H1 (cell line): ENCODE data around the gene RAP1A. TPM values are rescaled to one million over a fixed set of nuclear protein-coding genes. Genes with fewer than 3 reads are reported as not detected.

Source experiments
- CTCF ChIA-PET: fragments of 300-600 bp; sonication (Branson Sonifier 250); formaldehyde crosslinking; loops from one replicate; lab custom pipeline; 2021; ENCODE audit not compliant: partially characterized antibody; lab: Charles Lee
- POLR2A ChIA-PET: fragments of 300-600 bp; sonication (Branson Sonifier 250); formaldehyde crosslinking; loops from one replicate; lab custom pipeline; 2021; ENCODE audit warnings: inconsistent platforms; ENCODE audit not compliant: partially characterized antibody; lab: Charles Lee
- DNase-seq, 2 experiments: peaks; one replicate each; pipeline versions ENCODE4 v3.0.0 to v3.0.0-alpha.2; 2010 to 2022; ENCODE audit warnings: low spot score in 2 of 2, low read depth in 1 of 2, mixed read lengths in 1 of 2
- FAIRE-seq: peaks from 2 replicates; lab custom pipeline; 2011; peaks lifted over from hg19 to GRCh38; lab: Jason Lieb, UNC
- H2AFZ ChIP-seq: 2 replicates; pipeline ENCODE4 v1.8.1; 2012; ENCODE audit warnings: low read length, inconsistent platforms
- H2AK5ac ChIP-seq: 2 replicates; pipeline ENCODE4 v1.6.1; 2013; ENCODE audit warnings: low read depth, low read length
- H2BK120ac ChIP-seq: replicated peaks from 2 replicates; pipeline ENCODE3; 2013; ENCODE audit warnings: low read depth, low read length, inconsistent platforms
- H2BK12ac ChIP-seq: 2 replicates; pipeline ENCODE4 v1.6.1; 2013; ENCODE audit warnings: low read depth, low read length
- H2BK15ac ChIP-seq: 2 replicates; pipeline ENCODE4 v1.6.1; 2013; ENCODE audit warnings: low read length
- H2BK20ac ChIP-seq: 2 replicates; pipeline ENCODE4 v1.6.1; 2013; ENCODE audit warnings: low read length
- H2BK5ac ChIP-seq: 2 replicates; pipeline ENCODE4 v1.6.1; 2013; ENCODE audit warnings: low read depth, low read length
- H3K14ac ChIP-seq: 2 replicates; pipeline ENCODE4 v1.6.1; 2013; ENCODE audit warnings: inconsistent platforms; ENCODE audit not compliant: insufficient read length
- H3K18ac ChIP-seq: 2 replicates; pipeline ENCODE4 v1.6.1; 2013; ENCODE audit warnings: low read length; ENCODE audit errors: extremely low read depth
- H3K23ac ChIP-seq: 2 replicates; pipeline ENCODE4 v1.6.1; 2013; ENCODE audit warnings: inconsistent platforms; ENCODE audit not compliant: insufficient read length
- H3K23me2 ChIP-seq: 2 replicates; pipeline ENCODE4 v1.6.1; 2013; ENCODE audit warnings: low read depth, low read length
- H3K27ac ChIP-seq: 2 replicates; pipeline ENCODE4 v1.6.1; 2011; ENCODE audit warnings: low read depth, low read length, inconsistent platforms
- H3K27me3 ChIP-seq, 4 experiments: replicated peaks in 1 of 4; 1 replicate in 1 of 4; 2 replicates in 3 of 4; pipeline versions ENCODE4 v1.6.1 to v1.8.1; 2011 to 2013; ENCODE audit warnings: low read length in 3 of 4, mild to moderate bottlenecking in 3 of 4, inconsistent platforms in 2 of 4, mixed read lengths in 2 of 4, moderate library complexity in 1 of 4; ENCODE audit not compliant: control insufficient read depth in 3 of 4, insufficient read depth in 3 of 4; ENCODE audit errors: extremely low read depth in 1 of 4
- H3K36me3 ChIP-seq, 4 experiments: 2 replicates each; pipeline versions ENCODE4 v1.6.1 to v1.8.1; 2011 to 2013; ENCODE audit warnings: mild to moderate bottlenecking in 4 of 4, low read length in 3 of 4, moderate library complexity in 2 of 4, control low read depth in 1 of 4, inconsistent platforms in 1 of 4; ENCODE audit not compliant: insufficient read depth in 4 of 4, control insufficient read depth in 2 of 4
- H3K4ac ChIP-seq: replicated peaks from 2 replicates; pipeline ENCODE3; 2013; ENCODE audit warnings: low read length, low read depth, mixed read lengths, inconsistent platforms; ENCODE audit not compliant: insufficient read length
- H3K4me1 ChIP-seq, 4 experiments: replicated peaks in 1 of 4; 1 replicate in 1 of 4; 2 replicates in 3 of 4; pipeline versions ENCODE4 v1.6.1 to v1.8.1; 2011 to 2013; ENCODE audit warnings: low read length in 3 of 4, inconsistent platforms in 2 of 4, mixed read lengths in 1 of 4; ENCODE audit not compliant: insufficient read depth in 4 of 4, control insufficient read depth in 3 of 4
- H3K4me2 ChIP-seq, 2 experiments: 2 replicates each; pipeline versions ENCODE4 v1.6.1 to v1.8.1; 2011 to 2013; ENCODE audit warnings: low read depth in 2 of 2, low read length in 2 of 2, control low read depth in 1 of 2, inconsistent platforms in 1 of 2, mild to moderate bottlenecking in 1 of 2; ENCODE audit not compliant: insufficient read depth in 1 of 2
- H3K4me3 ChIP-seq, 4 experiments: fragments of 200-600, 300-600 bp in 1 of 4; sonication (generic), shearing (Covaris generic), sonication (Bioruptor Twin) in 1 of 4; 2 replicates each; pipeline versions ENCODE4 v1.5.1 to v1.8.1; 2011 to 2016; ENCODE audit warnings: low read length in 4 of 4, low read depth in 3 of 4, control low read depth in 2 of 4, inconsistent platforms in 2 of 4, mild to moderate bottlenecking in 2 of 4, mixed read lengths in 1 of 4, moderate library complexity in 1 of 4; ENCODE audit not compliant: insufficient read depth in 2 of 4; ENCODE audit errors: extremely low read depth in 1 of 4
- H3K56ac ChIP-seq: replicated peaks from 2 replicates; pipeline ENCODE3; 2013; ENCODE audit warnings: low read depth, mild to moderate bottlenecking, mixed read lengths, low read length, inconsistent platforms; ENCODE audit not compliant: insufficient read length
- H3K79me1 ChIP-seq: 2 replicates; pipeline ENCODE4 v1.6.1; 2013; ENCODE audit warnings: low read depth, low read length, control low read depth
- H3K79me2 ChIP-seq, 2 experiments: 2 replicates each; pipeline versions ENCODE4 v1.6.1 to v1.8.1; 2012 to 2013; ENCODE audit warnings: low read length in 2 of 2, mild to moderate bottlenecking in 2 of 2, inconsistent platforms in 1 of 2; ENCODE audit not compliant: insufficient read depth in 2 of 2, control insufficient read depth in 1 of 2
- H3K9ac ChIP-seq, 4 experiments: replicated peaks in 1 of 4; 1 replicate in 1 of 4; 2 replicates in 3 of 4; pipeline versions ENCODE4 v1.6.1 to v1.8.1; 2011 to 2013; ENCODE audit warnings: low read depth in 3 of 4, low read length in 3 of 4, control low read depth in 2 of 4, mild to moderate bottlenecking in 2 of 4, moderate library complexity in 2 of 4, inconsistent platforms in 1 of 4; ENCODE audit errors: extremely low read depth in 1 of 4
- H3K9me3 ChIP-seq, 2 experiments: 2 replicates each; pipeline versions ENCODE4 v1.6.1 to v1.8.1; 2012 to 2013; ENCODE audit warnings: mild to moderate bottlenecking in 2 of 2, moderate library complexity in 2 of 2, control low read depth in 1 of 2, inconsistent platforms in 1 of 2, low read depth in 1 of 2, low read length in 1 of 2, mixed read lengths in 1 of 2; ENCODE audit not compliant: insufficient read depth in 2 of 2
- H4K20me1 ChIP-seq, 2 experiments: replicated peaks in 1 of 2; 2 replicates each; pipeline versions ENCODE3 to v1.8.1; 2011 to 2013; ENCODE audit warnings: inconsistent platforms in 2 of 2, low read length in 2 of 2, mild to moderate bottlenecking in 1 of 2; ENCODE audit not compliant: insufficient read depth in 2 of 2, control insufficient read depth in 1 of 2
- H4K5ac ChIP-seq: 2 replicates; pipeline ENCODE4 v1.6.1; 2013; ENCODE audit warnings: low read length, low read depth, mixed read lengths, inconsistent platforms; ENCODE audit not compliant: insufficient read length
- H4K8ac ChIP-seq: 2 replicates; pipeline ENCODE4 v1.8.0; 2013; ENCODE audit warnings: mild to moderate bottlenecking, moderate library complexity, low read length, inconsistent platforms; ENCODE audit not compliant: insufficient read depth; ENCODE audit errors: extremely low read depth
- H4K91ac ChIP-seq: replicated peaks from 2 replicates; pipeline ENCODE3; 2013; ENCODE audit warnings: low read length, mixed read lengths, inconsistent platforms; ENCODE audit not compliant: insufficient read length
- EP300 ChIP-seq, 2 experiments: IDR thresholded peaks; 1 replicate in 1 of 2; 2 replicates in 1 of 2; pipeline ENCODE4 v1.6.1; 2011 to 2012; ENCODE audit warnings: low read depth in 2 of 2, low read length in 2 of 2, mild to moderate bottlenecking in 2 of 2, borderline replicate concordance in 1 of 2, inconsistent platforms in 1 of 2, moderate library complexity in 1 of 2
- EZH2 ChIP-seq: fragments of 200-600 bp; sonication (generic); IDR thresholded peaks from 2 replicates; pipeline ENCODE4 v1.7.1; 2012; ENCODE audit warnings: low read depth, mild to moderate bottlenecking, moderate library complexity, low read length, inconsistent platforms; ENCODE audit not compliant: severe bottlenecking
- WGBS, 2 experiments: shearing (Covaris generic) in 1 of 2; methylation state at CpG; one replicate each; pipeline versions ENCODE4 v1.1.6 to v1.1.7; 2013 to 2015; ENCODE audit warnings: low lambda C conversion rate in 2 of 2, mixed read lengths in 2 of 2, inconsistent platforms in 1 of 2, low coverage in 1 of 2, missing lambda C conversion rate in 1 of 2; ENCODE audit not compliant: insufficient replicate concordance in 2 of 2, insufficient coverage in 1 of 2, insufficient read length in 1 of 2; ENCODE audit errors: extremely low coverage in 1 of 2, missing lambda C conversion rate in 1 of 2; 5-methylcytosine and 5-hydroxymethylcytosine counted together
- polyA plus RNA-seq, 7 experiments: library from polyadenylated mRNA; depleted of rRNA in 3 of 7; stranded (reverse) in 5 of 7; unstranded in 2 of 7; fragments of >200 nt in 5 of 7; fragments of 200-250 nt in 2 of 7; gene quantifications; 1 replicate in 5 of 7; 2 replicates in 1 of 7; 4 replicates in 1 of 7; pipeline versions ENCODE4 v1.2.1 to v1.2.3, GENCODE V29; 2011 to 2013; ENCODE audit warnings: missing spikeins in 2 of 7, mixed read lengths in 2 of 7
- total RNA-seq: library from RNA; stranded (reverse); fragmentation: NEBNext Ultra II Directional; extraction: Animal tissue kit (Norgen Biotek cat#: 25700); gene quantifications from 2 replicates; pipeline ENCODE4 v1.2.1, GENCODE V29; 2021

Gene RAP1A
- total and polyA plus RNA-seq, 2 of the 8 experiments (the other 6 are each of a cell fraction or from before 2014, with no cell fraction given): 10.9 to 35.8 TPM

GRCh38 chr1:111615870-111616715 is 3.5 kb upstream of the RAP1A start:
- H3K9ac ChIP-seq: no peak overlapping the region
- H3K27ac ChIP-seq: no peak overlapping the region
- H3K14ac ChIP-seq: no peak overlapping the region
- H2BK5ac ChIP-seq: no peak overlapping the region
- H2AFZ ChIP-seq: 0 out of 2 replicates have a peak overlapping the region, but pooled peaks have one; percentile 36
- no peak overlapping the region for H4K8ac ChIP-seq
- DNase-seq (no peak), FAIRE-seq (no peak)
- no peak overlapping the region for H4K91ac ChIP-seq
- H3K4ac ChIP-seq: no peak overlapping the region
- no peak overlapping the region for H2BK120ac ChIP-seq
- no peak overlapping the region for H3K23ac ChIP-seq
- no peaks in the 10 kb centered on the region; the same call in 1 of the 2 replicates for H3K79me1 ChIP-seq
- no peaks in the 10 kb centered on the region for H3K9me3 ChIP-seq
- H3K4me2 ChIP-seq: no peak overlapping the region
- no peak overlapping the region for H2BK12ac ChIP-seq
- H2BK15ac ChIP-seq: no peak overlapping the region
- no peak overlapping the region for H3K56ac ChIP-seq
- WGBS, 2 experiments: 92% methylated on average over 3 of the region's 3 CpGs; no CpG with 5 or more reads in 1 of the 2 experiments
- H3K4me3 ChIP-seq: no peak overlapping the region
- POLR2A ChIA-PET: interaction anchor here (0.6 kb wide), 1 partner anchor 24 kb away, joined by 3 read pairs; no protein-coding TSS in a partner anchor
- TF ChIP-seq EP300 (IDR thresholded peaks at IDR 0.05; ENCODE audit: borderline replicate concordance in 1 of 2, low read depth in 2 of 2, low read length in 2 of 2) (no peak), EZH2 (no peak)
- peaks cover 0 to 8% of the 10 kb centered on the region in 2 experiments; a peak in 3 of 4 replicates for H3K79me2 ChIP-seq
- H3K18ac ChIP-seq: no peak overlapping the region
- no peaks in the 10 kb centered on the region for H3K27me3 ChIP-seq
- no peak overlapping the region for H2AK5ac ChIP-seq
- no peak overlapping the region for H4K5ac ChIP-seq
- CTCF ChIA-PET: interaction anchor here (0.6 to 2.0 kb wide), 3 partner anchors 108 to 641 kb away, joined by 3 to 10 read pairs (median 3); no protein-coding TSS in a partner anchor
- no peak overlapping the region for H2BK20ac ChIP-seq
- H3K4me1 ChIP-seq: peaks cover 0 to 5% (median 2%) of the 10 kb centered on the region in 4 experiments; a peak in 4 of 7 replicates
- H3K23me2 ChIP-seq: peaks cover 7% of the 10 kb centered on the region
- H3K36me3 ChIP-seq: no peaks in the 10 kb centered on the region
- H4K20me1 ChIP-seq: no peaks in the 10 kb centered on the region
